ENCODE data around the gene HOXC13.

HOXC13 gene

DNA sequence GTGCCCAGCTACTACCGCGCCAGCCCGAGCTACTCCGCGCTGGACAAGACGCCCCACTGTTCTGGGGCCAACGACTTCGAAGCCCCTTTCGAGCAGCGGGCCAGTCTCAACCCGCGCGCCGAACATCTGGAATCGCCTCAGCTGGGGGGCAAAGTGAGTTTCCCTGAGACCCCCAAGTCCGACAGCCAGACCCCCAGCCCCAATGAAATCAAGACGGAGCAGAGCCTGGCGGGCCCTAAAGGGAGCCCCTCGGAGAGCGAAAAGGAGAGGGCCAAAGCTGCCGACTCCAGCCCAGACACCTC lies 47.0 kb downstream of the HOXC13 start:
- TF ChIP-seq, protein P1, sequence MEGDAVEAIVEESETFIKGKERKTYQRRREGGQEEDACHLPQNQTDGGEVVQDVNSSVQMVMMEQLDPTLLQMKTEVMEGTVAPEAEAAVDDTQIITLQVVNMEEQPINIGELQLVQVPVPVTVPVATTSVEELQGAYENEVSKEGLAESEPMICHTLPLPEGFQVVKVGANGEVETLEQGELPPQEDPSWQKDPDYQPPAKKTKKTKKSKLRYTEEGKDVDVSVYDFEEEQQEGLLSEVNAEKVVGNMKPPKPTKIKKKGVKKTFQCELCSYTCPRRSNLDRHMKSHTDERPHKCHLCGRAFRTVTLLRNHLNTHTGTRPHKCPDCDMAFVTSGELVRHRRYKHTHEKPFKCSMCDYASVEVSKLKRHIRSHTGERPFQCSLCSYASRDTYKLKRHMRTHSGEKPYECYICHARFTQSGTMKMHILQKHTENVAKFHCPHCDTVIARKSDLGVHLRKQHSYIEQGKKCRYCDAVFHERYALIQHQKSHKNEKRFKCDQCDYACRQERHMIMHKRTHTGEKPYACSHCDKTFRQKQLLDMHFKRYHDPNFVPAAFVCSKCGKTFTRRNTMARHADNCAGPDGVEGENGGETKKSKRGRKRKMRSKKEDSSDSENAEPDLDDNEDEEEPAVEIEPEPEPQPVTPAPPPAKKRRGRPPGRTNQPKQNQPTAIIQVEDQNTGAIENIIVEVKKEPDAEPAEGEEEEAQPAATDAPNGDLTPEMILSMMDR (IDR thresholded peaks at IDR 0.05; ENCODE audit: low read depth, low read length, missing control alignments), result no peak
- H3K36me3 ChIP-seq (replicated peaks), result no peaks in the 10 kb centered on the region
- no peak for DNase-seq
- H3K27me3 ChIP-seq (replicated peaks), result peaks cover 93% of the 10 kb centered on the region
- H3K4me3 ChIP-seq (ENCODE audit: low read depth, low read length), result no peak overlapping the region
- H3K27ac ChIP-seq, result no peak overlapping the region
- in situ Hi-C loops (cut with HindIII; ENCODE audit: low pct_ligation_motif_present, low sequenced_read_pairs), result no loop called here

DNA sequence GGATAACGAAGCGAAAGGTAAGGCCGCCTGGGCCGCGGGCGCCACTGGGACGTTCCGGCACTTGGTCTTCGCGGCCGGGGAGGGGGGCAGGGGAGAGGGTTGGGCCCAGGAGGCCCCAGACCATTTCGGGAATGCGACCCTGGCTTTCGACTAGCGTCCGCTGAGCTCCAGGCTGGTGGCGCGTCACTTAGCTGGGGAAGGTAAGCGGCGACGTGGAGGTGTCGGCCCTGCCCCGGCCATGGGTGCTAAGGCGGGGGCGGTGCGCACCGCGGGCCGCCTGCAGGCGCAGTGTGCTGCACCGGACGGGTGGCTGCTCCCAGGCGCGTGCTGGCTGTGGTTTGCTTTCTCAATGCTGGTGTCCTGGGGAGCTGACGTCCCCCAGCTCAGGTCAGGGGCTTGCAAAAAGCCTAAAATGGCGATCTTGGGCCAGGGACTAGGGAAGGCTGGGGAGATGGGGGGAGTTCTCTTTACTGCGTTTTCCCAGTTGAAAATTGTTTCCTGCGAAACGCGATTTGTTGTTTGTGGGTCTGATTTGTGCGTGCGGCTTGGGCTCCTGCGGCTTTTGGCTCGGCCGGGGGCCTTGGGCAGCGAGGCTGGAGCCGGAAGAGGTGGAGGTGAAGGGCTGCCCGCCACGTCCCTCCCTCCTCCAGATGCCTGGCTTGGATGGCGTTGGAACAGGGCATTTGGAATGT lies 47.5 kb downstream of the HOXC13 start:
- no peak for DNase-seq
- in situ Hi-C loops (cut with HindIII; ENCODE audit: low pct_ligation_motif_present, low sequenced_read_pairs), result no loop called here

DNA sequence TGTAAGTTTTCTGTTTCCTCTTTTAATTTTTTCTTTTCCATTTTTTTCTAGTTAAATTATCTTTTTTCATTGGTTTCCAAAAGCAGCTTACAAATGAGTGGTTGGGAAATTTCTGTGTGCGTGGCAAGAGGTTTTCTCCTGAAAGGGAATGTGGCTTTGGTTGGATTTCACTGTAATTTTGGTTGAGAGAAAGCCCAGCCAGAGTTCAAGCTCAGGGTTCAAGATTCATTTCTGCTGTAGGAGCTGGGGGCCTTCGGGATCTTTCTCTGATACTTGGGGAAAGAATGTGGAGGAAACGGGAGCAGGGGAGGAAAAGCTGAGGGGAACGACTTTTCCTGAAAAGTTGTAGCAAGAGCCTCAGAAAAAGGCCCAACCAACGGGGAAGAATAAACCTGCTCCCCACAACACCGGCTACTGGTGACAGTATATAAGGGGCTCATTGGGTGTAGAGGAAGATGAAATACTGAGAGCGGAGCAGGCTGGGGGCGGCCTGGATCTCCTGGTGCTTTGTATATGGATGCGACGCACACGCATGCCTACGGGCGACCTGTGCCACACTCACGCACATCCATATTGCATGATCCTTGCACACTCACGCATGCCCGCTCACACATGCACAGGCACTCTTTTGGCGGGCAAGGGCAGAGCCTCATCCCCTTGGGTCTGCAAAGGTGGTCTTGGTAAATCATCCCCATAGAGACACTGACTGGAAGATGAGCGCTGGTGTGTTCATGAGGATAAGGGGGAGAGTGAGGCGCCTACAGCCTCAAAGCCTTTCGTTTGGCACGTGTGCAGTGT lies 48.3 kb downstream of the HOXC13 start:
- in situ Hi-C loops (cut with HindIII; ENCODE audit: low pct_ligation_motif_present, low sequenced_read_pairs), result no loop called here
- DNase-seq, result no peak
- peaks cover 93% of the 10 kb centered on the region for H3K27me3 ChIP-seq (replicated peaks)
- no peak overlapping the region for H3K27ac ChIP-seq
- TF ChIP-seq, protein P1 (IDR thresholded peaks at IDR 0.05; ENCODE audit: low read depth, low read length, missing control alignments), result no peak
- no peak overlapping the region for H3K4me3 ChIP-seq (ENCODE audit: low read depth, low read length)
- H3K36me3 ChIP-seq (replicated peaks), result no peaks in the 10 kb centered on the region

More for the DNA sequence above, 47.5 kb downstream of the HOXC13 start:
- Histone ChIP-seq H3K27me3 (replicated peaks) (peaks cover 93% of the 10 kb centered on the region), H3K27ac (no peak overlapping the region), H3K4me3 (ENCODE audit: low read depth, low read length) (no peak overlapping the region), H3K36me3 (replicated peaks) (no peaks in the 10 kb centered on the region)
- TF ChIP-seq, protein P1 (IDR thresholded peaks at IDR 0.05; ENCODE audit: low read depth, low read length, missing control alignments), result no peak

DNA sequence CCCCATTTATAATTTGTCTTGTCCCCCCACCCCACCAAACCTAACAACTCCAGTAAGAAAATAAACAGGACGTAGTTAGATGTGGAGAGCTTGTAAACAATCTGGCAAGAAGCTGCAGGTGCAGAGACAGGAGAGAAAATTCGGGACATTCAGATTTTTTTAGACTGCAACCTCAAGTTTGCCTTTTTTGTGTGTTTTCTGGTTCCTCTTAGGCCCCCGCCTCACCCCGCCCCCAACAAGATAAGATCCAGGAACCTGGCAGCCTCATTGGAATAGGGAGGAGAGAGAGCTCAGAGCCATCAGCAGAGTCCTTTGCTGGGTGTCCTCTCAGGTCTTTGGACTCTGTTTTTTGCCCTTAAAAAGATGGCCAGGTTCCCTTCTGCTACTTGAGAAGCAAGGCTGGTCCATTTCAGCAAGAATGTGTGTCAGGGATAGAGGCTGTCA lies 49.2 kb downstream of the HOXC13 start:
- no peak overlapping the region for H3K4me3 ChIP-seq (ENCODE audit: low read depth, low read length)
- H3K36me3 ChIP-seq (replicated peaks), result no peaks in the 10 kb centered on the region
- peaks cover 91% of the 10 kb centered on the region for H3K27me3 ChIP-seq (replicated peaks)
- no peak for DNase-seq
- TF ChIP-seq, protein P1 (IDR thresholded peaks at IDR 0.05; ENCODE audit: low read depth, low read length, missing control alignments), result no peak
- in situ Hi-C loops (cut with HindIII; ENCODE audit: low pct_ligation_motif_present, low sequenced_read_pairs), result no loop called here
- H3K27ac ChIP-seq, result no peak overlapping the region

DNA sequence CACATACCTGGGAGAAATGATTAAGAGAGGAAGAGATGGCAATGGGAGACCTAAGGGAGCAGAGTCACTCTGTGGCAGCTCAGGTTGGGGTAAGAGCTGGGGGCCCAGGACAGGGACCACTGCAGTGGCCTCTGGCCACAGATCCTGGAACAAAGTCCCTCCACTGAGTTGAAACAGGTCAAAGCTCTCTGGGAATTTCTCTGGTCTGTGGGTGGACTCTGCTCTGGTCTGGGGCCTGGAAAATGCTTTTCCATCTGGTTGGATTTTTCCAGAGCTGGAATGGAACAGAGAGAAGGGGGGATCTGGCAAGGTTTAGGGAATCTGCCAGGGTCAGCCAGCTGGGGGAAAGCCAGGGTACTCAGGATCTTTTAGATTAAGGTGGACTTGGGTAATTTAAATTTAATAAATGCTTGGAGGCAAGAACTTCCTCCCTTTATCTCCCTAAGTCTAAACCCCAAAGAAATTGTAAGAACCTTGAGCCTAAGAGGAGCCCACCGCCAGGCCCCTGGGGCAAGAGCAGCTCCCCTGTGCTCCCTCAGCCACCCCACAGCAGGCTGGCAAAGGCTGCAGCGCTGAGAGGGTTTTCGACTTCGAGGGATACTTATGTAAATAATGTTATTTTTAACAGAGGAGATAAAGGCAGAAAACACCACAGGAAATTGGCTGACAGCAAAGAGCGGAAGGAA lies 50.1 kb downstream of the HOXC13 start:
- no peaks in the 10 kb centered on the region for H3K36me3 ChIP-seq (replicated peaks)
- no peak for DNase-seq
- TF ChIP-seq, protein P1 (IDR thresholded peaks at IDR 0.05; ENCODE audit: low read depth, low read length, missing control alignments), result no peak
- H3K4me3 ChIP-seq (ENCODE audit: low read depth, low read length), result no peak overlapping the region
- in situ Hi-C loops (cut with HindIII; ENCODE audit: low pct_ligation_motif_present, low sequenced_read_pairs), result no loop called here
- H3K27ac ChIP-seq, result no peak overlapping the region
- H3K27me3 ChIP-seq (replicated peaks), result peaks cover 91% of the 10 kb centered on the region

Data from brain microvascular endothelial cell (primary cell).